ENCODE results near the gene LST1. TPM values are rescaled to one million over a fixed set of nuclear protein-coding genes. Genes with fewer than 3 reads are reported as not detected.
A peak's percentile ranks its signal among the peaks of the same experiment; 100 is the strongest.
"Not testable (repeated sequence)": the region's sequence is repeated elsewhere in the genome, so short reads cannot be mapped to it uniquely, and the experiment has no call there.

Gene LST1
- total and polyA plus RNA-seq, 12 donors, result 5.8 to 67.8 (median 20.7) TPM

DNA sequence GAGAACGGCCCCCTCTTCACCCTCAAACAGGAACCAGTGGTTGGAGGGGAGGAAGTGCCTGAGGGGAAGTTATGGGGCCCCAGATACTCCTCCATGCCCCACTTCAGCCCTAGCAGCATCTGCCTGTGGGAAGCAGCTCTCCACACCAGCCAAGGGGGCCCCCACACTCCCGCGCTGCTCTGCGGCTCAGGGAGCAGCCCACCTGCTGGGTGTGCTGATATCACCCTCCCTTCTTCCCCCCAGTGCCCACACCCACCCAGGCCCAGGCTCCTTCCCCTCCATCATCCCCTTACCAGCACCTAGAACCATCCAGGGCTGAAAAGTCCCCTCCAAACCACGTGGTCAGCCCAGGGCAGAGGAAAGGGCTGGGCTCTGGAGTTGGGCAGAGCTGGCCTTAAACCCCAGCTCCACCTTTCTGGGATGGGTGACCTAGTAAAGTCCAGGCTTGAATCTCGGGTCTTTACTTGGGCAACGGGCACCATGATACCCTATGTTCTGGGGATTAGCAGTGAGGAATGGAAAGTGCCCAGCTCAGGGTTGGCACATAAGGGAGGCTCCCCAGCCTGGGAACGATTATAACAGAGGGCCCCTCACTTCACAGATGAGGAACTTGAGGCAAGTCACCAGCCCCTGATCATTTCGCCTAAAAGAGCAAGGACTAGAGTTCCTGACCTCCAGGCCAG is 663 bp downstream of the LST1 start:
- peaks cover 0 to under 1% of the 10 kb centered on the region in 2 donors for H3K4me1 ChIP-seq (replicated peaks in 1 of 2)
- intact Hi-C loops (cut with DNase I), result no loop called here
- WGBS, 4 donors, result 46 to 56% (median 54%) methylated on average over 4 to 9 of the region's 9 CpGs
- H3K27ac ChIP-seq, result peak overlapping the region in 2 of 5 donors; percentile 12 to 63
- H3K36me3 ChIP-seq (replicated peaks in 1 of 2), result no peaks in the 10 kb centered on the region
- no peaks in the 10 kb centered on the region for H3K27me3 ChIP-seq
- no peak for TF ChIP-seq CTCF (IDR thresholded peaks at IDR 0.05)
- TF ChIP-seq POLR2A (IDR thresholded peaks at IDR 0.05), result no peak
- H3K9me3 ChIP-seq (replicated peaks in 1 of 3), result no peaks in the 10 kb centered on the region
- DNase-seq, result no peak
- no peak overlapping the region for H3K4me3 ChIP-seq

GRCh38 chr6:31587791-31588777 is 2.0 kb downstream of the LST1 start:
- intact Hi-C loops (cut with DNase I), result no loop called here
- DNase-seq, result no peak
- no peak for TF ChIP-seq CTCF (IDR thresholded peaks at IDR 0.05)
- TF ChIP-seq POLR2A (IDR thresholded peaks at IDR 0.05), result no peak
- no peaks in the 10 kb centered on the region for H3K27me3 ChIP-seq
- H3K4me1 ChIP-seq (replicated peaks in 1 of 2), result no peaks in the 10 kb centered on the region
- H3K4me3 ChIP-seq, result no peak overlapping the region
- no peaks in the 10 kb centered on the region for H3K9me3 ChIP-seq (replicated peaks in 1 of 3)
- H3K36me3 ChIP-seq (replicated peaks in 1 of 2), result no peaks in the 10 kb centered on the region
- peak overlapping the region in 1 of 5 donors; percentile 63 for H3K27ac ChIP-seq
- WGBS, 4 donors, result 55 to 64% (median 58%) methylated on average over 12 of the region's 12 CpGs

GRCh38 chr6:31588871-31589650 is 3.0 kb downstream of the LST1 start:
- intact Hi-C loops (cut with DNase I), result no loop called here
- Histone ChIP-seq H3K9me3 (replicated peaks in 1 of 3) (no peaks in the 10 kb centered on the region), H3K27ac (no peak overlapping the region), H3K27me3 (no peaks in the 10 kb centered on the region), H3K4me3 (no peak overlapping the region), H3K4me1 (replicated peaks in 1 of 2) (no peaks in the 10 kb centered on the region), H3K36me3 (replicated peaks in 1 of 2) (no peaks in the 10 kb centered on the region)
- 46 to 64% (median 55%) methylated on average over 9 of the region's 9 CpGs for WGBS, 4 donors
- TF ChIP-seq CTCF (IDR thresholded peaks at IDR 0.05) (no peak), POLR2A (IDR thresholded peaks at IDR 0.05) (no peak)
- no peak for DNase-seq

- 71 to 82% (median 81%) methylated on average over 5 of the region's 5 CpGs for WGBS, 4 donors
Observed at GRCh38 chr6:31590691-31591090, 4.6 kb downstream of the LST1 start.

More at GRCh38 chr6:31590691-31591090, 4.6 kb downstream of the LST1 start:
- H3K27me3 ChIP-seq; H3K4me1 ChIP-seq (replicated peaks in 1 of 2); H3K9me3 ChIP-seq (replicated peaks in 1 of 3); H3K4me3 ChIP-seq; H3K36me3 ChIP-seq (replicated peaks in 1 of 2); DNase-seq; H3K27ac ChIP-seq: not testable (repeated sequence)
- intact Hi-C loops (cut with DNase I), result loop anchor here in 1 of 2 donors (10.0 kb wide), 1 partner anchor 96 kb away; the partner anchor contains the start of gene MICB
